HepG2 (cell line): Measurements from ENCODE around the gene TMEM134. TPM values are rescaled to one million over a fixed set of nuclear protein-coding genes. Genes with fewer than 3 reads are reported as not detected.

Experiments used
- JARID2 ChIP-seq: sonication (generic); formaldehyde crosslinking; IDR thresholded peaks from 2 replicates; pipeline ENCODE4 v1.8.1; 2023; ENCODE audit warnings: missing genetic modification reagents, inconsistent platforms; ENCODE audit not compliant: insufficient replicate concordance
- MAZ ChIP-seq, 2 experiments: sonication (generic) in 1 of 2; formaldehyde crosslinking in 1 of 2; IDR thresholded peaks; 2 replicates each; pipeline versions ENCODE4 v1.5.0 to v1.6.1; 2012 to 2020; ENCODE audit warnings: low read depth in 2 of 2, mild to moderate bottlenecking in 2 of 2, borderline replicate concordance in 1 of 2, improper control_type of control experiment in 1 of 2, low read length in 1 of 2, missing genetic modification reagents in 1 of 2, moderate library complexity in 1 of 2
- NCOA1 ChIP-seq: sonication (generic); formaldehyde crosslinking; IDR thresholded peaks from 2 replicates; pipeline ENCODE4 v1.9.0; 2021; ENCODE audit warnings: missing genetic modification reagents
- NR1H2 ChIP-seq: sonication (generic); formaldehyde crosslinking; IDR thresholded peaks from 2 replicates; pipeline ENCODE4 v1.8.1; 2022; ENCODE audit warnings: low read depth, missing genetic modification reagents, borderline replicate concordance
- RFX1 ChIP-seq: fragments of 450-650 bp; IDR thresholded peaks from 2 replicates; pipeline ENCODE4 v1.6.1; 2017
- SRSF1 ChIP-seq: fragments of 200-400 bp; formaldehyde crosslinking; optimal IDR thresholded peaks from 2 replicates; pipeline ENCODE3; 2017; ENCODE audit warnings: mild to moderate bottlenecking, low read depth, low read length, moderate library complexity
- ZBED4 ChIP-seq: sonication (generic); formaldehyde crosslinking; IDR thresholded peaks from 2 replicates; pipeline ENCODE4 v1.4.0; 2020; ENCODE audit warnings: missing genetic modification reagents, borderline replicate concordance
- ZFP41 ChIP-seq: sonication (generic); formaldehyde crosslinking; IDR thresholded peaks from 2 replicates; pipeline ENCODE4 v1.4.0; 2020; ENCODE audit warnings: mild to moderate bottlenecking, missing genetic modification reagents, borderline replicate concordance
- ZNF205 ChIP-seq: IDR thresholded peaks from 2 replicates; pipeline ENCODE4 v1.6.1; 2018; ENCODE audit warnings: missing biosample characterization, missing genetic modification reagents
- polyA plus RNA-seq, 8 experiments: library from polyadenylated mRNA; depleted of rRNA in 3 of 8; stranded (reverse) in 7 of 8; unstranded in 1 of 8; fragments of >200 nt; fragmentation: Illumina TruSeq in 4 of 8; extraction: Trizol in 4 of 8; gene quantifications; 2 replicates each; pipeline versions ENCODE4 v1.2.1 to v1.2.3, GENCODE V29; 2011 to 2016; ENCODE audit warnings: low read depth in 4 of 8, missing spikeins in 1 of 8, mixed read lengths in 1 of 8; ENCODE audit not compliant: insufficient read depth in 1 of 8
- total RNA-seq, 5 experiments: library from RNA; depleted of rRNA; stranded (reverse); fragments of >200 nt; fragmentation: Illumina TruSeq; extraction: Trizol; gene quantifications; 2 replicates each; pipeline ENCODE4 v1.2.3, GENCODE V29; 2016; ENCODE audit warnings: low read depth in 1 of 5
- TF ChIP-seq, protein P1 (sequence below): sonication (generic); formaldehyde crosslinking; IDR thresholded peaks from 2 replicates; pipeline ENCODE4 v1.5.0; 2020; ENCODE audit warnings: mild to moderate bottlenecking, missing genetic modification reagents
- TF ChIP-seq, protein P2 (sequence below), 2 experiments: sonication (generic) in 1 of 2; formaldehyde crosslinking in 1 of 2; IDR thresholded peaks; 2 replicates each; pipeline versions ENCODE4 v1.5.1 to v1.6.1; 2011 to 2020; ENCODE audit warnings: borderline replicate concordance in 1 of 2, low read depth in 1 of 2, low read length in 1 of 2, mild to moderate bottlenecking in 1 of 2, missing genetic modification reagents in 1 of 2, moderate library complexity in 1 of 2
- TF ChIP-seq, protein P3 (sequence below): sonication (generic); formaldehyde crosslinking; conservative IDR thresholded peaks from 2 replicates; pipeline ENCODE4 v1.8.0; 2022; ENCODE audit warnings: mild to moderate bottlenecking, moderate library complexity, missing genetic modification reagents
- TF ChIP-seq, protein P4 (sequence below): IDR thresholded peaks from 2 replicates; pipeline ENCODE4 v1.6.1; 2016; ENCODE audit warnings: mild to moderate bottlenecking

The TMEM134 gene
- total and polyA plus RNA-seq, 2 of the 13 experiments (the other 11 are each of a cell fraction or from before 2014, with no cell fraction given) = 6.9 to 26.9 TPM

DNA sequence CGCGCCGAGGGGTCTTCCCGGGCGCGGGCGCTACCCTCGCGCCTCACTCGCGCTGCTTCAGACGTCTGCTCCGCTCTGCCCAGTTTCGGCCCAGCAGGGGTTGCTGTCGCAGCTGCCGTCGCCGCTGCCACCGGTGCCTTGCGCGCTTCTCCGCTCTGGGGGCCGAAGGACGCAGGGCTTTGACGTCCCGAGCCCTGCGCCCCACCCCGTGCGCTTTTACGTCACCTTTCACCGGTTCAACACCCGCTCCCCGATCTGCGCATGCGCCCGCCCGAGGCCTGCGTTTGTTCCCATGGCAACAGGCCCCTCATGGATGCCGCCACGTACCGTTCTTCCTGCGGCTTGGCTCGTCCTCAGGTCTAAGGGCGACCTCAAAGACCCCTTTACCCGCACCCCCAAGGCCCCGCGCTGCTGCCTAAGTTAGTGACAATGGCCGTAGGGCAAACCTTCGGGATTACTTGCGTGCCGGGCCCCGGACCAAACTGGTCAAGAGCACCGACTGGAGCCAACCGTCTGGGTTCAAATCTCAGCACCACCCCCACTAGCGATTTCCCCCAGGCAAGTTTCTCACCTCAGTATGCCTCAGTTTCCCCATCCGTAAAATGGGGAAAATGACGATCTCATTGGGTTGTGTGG, 39.6 kb upstream of the TMEM134 start (continued):
- TF ChIP-seq ZBED4 (CRISPR knock-in tag) = no peak
- no peak; the same call in 1 of the 2 replicates for TF ChIP-seq ZNF205 (CRISPR knock-in tag)
- TF ChIP-seq, protein P1, sequence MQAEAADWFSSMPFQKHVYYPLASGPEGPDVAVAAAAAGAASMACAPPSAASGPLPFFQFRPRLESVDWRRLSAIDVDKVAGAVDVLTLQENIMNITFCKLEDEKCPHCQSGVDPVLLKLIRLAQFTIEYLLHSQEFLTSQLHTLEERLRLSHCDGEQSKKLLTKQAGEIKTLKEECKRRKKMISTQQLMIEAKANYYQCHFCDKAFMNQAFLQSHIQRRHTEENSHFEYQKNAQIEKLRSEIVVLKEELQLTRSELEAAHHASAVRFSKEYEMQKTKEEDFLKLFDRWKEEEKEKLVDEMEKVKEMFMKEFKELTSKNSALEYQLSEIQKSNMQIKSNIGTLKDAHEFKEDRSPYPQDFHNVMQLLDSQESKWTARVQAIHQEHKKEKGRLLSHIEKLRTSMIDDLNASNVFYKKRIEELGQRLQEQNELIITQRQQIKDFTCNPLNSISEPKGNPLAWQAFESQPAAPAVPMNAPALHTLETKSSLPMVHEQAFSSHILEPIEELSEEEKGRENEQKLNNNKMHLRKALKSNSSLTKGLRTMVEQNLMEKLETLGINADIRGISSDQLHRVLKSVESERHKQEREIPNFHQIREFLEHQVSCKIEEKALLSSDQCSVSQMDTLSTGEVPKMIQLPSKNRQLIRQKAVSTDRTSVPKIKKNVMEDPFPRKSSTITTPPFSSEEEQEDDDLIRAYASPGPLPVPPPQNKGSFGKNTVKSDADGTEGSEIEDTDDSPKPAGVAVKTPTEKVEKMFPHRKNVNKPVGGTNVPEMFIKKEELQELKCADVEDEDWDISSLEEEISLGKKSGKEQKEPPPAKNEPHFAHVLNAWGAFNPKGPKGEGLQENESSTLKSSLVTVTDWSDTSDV (CRISPR knock-in tag) = 0 out of 2 replicates have a peak, but pooled peaks have one; percentile 61
- TF ChIP-seq NCOA1 (CRISPR knock-in tag) = peak; percentile 58; the same call in 1 of the 2 replicates
- TF ChIP-seq MAZ (IDR thresholded peaks at IDR 0.05; ENCODE audit: borderline replicate concordance, low read depth, low read length) = peak; percentile 74
- no peak; the same call in none of the 2 replicates for TF ChIP-seq MAZ (CRISPR knock-in tag; IDR thresholded peaks at IDR 0.05; ENCODE audit: low read depth)
- TF ChIP-seq, protein P2, sequence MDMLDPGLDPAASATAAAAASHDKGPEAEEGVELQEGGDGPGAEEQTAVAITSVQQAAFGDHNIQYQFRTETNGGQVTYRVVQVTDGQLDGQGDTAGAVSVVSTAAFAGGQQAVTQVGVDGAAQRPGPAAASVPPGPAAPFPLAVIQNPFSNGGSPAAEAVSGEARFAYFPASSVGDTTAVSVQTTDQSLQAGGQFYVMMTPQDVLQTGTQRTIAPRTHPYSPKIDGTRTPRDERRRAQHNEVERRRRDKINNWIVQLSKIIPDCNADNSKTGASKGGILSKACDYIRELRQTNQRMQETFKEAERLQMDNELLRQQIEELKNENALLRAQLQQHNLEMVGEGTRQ (IDR thresholded peaks at IDR 0.05; ENCODE audit: low read depth, low read length) = no peak
- TF ChIP-seq, protein P2 (CRISPR knock-in tag; IDR thresholded peaks at IDR 0.05; ENCODE audit: borderline replicate concordance) = no peak
- TF ChIP-seq JARID2 (CRISPR knock-in tag) = peak; percentile 40
- TF ChIP-seq, protein P3, sequence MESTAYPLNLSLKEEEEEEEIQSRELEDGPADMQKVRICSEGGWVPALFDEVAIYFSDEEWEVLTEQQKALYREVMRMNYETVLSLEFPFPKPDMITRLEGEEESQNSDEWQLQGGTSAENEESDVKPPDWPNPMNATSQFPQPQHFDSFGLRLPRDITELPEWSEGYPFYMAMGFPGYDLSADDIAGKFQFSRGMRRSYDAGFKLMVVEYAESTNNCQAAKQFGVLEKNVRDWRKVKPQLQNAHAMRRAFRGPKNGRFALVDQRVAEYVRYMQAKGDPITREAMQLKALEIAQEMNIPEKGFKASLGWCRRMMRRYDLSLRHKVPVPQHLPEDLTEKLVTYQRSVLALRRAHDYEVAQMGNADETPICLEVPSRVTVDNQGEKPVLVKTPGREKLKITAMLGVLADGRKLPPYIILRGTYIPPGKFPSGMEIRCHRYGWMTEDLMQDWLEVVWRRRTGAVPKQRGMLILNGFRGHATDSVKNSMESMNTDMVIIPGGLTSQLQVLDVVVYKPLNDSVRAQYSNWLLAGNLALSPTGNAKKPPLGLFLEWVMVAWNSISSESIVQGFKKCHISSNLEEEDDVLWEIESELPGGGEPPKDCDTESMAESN (CRISPR knock-in tag) = peak; percentile 76; the same call in 1 of the 2 replicates
- TF ChIP-seq NR1H2 (CRISPR knock-in tag) = no peak
- TF ChIP-seq RFX1 = peak; percentile 99
- peak; percentile 70 for TF ChIP-seq SRSF1
- no peak for TF ChIP-seq ZFP41 (CRISPR knock-in tag)
- TF ChIP-seq, protein P4, sequence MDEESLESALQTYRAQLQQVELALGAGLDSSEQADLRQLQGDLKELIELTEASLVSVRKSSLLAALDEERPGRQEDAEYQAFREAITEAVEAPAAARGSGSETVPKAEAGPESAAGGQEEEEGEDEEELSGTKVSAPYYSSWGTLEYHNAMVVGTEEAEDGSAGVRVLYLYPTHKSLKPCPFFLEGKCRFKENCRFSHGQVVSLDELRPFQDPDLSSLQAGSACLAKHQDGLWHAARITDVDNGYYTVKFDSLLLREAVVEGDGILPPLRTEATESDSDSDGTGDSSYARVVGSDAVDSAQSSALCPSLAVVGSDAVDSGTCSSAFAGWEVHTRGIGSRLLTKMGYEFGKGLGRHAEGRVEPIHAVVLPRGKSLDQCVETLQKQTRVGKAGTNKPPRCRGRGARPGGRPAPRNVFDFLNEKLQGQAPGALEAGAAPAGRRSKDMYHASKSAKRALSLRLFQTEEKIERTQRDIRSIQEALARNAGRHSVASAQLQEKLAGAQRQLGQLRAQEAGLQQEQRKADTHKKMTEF (CRISPR knock-in tag) = peak; percentile 79
- TF ChIP-seq, all 625 proteins: peak for 177
